Fibroblast of the aortic adventitia (primary cell): ENCODE results near the gene HMGXB3. TPM values are rescaled to one million over a fixed set of nuclear protein-coding genes. Genes with fewer than 3 reads are reported as not detected.
A peak's percentile ranks its signal among the peaks of the same experiment; 100 is the strongest.

Source experiments
- DNase-seq: peaks from one replicate; pipeline ENCODE4 v3.0.0-alpha.2; 2010; ENCODE audit warnings: low read depth
- H3K4me3 ChIP-seq: 2 replicates; pipeline ENCODE4 v1.5.1; 2011; ENCODE audit warnings: low read depth, mild to moderate bottlenecking, control low read depth, low read length, moderate library complexity
- total RNA-seq: library from RNA; depleted of rRNA; stranded (reverse); fragments of >200 nt; gene quantifications from 2 replicates; pipeline ENCODE4 v1.2.3, GENCODE V29; 2012; ENCODE audit warnings: low replicate concordance
- TF ChIP-seq, protein P1 (sequence below): IDR thresholded peaks from 2 replicates; pipeline ENCODE4 v1.5.1; 2011; ENCODE audit warnings: mild to moderate bottlenecking, low read length, control low read depth, inconsistent platforms; ENCODE audit not compliant: insufficient read depth

The HMGXB3 gene
- total RNA-seq, 1 donor: 35.4 TPM

- H3K4me3 ChIP-seq: no peak overlapping the region
- TF ChIP-seq, protein P1, sequence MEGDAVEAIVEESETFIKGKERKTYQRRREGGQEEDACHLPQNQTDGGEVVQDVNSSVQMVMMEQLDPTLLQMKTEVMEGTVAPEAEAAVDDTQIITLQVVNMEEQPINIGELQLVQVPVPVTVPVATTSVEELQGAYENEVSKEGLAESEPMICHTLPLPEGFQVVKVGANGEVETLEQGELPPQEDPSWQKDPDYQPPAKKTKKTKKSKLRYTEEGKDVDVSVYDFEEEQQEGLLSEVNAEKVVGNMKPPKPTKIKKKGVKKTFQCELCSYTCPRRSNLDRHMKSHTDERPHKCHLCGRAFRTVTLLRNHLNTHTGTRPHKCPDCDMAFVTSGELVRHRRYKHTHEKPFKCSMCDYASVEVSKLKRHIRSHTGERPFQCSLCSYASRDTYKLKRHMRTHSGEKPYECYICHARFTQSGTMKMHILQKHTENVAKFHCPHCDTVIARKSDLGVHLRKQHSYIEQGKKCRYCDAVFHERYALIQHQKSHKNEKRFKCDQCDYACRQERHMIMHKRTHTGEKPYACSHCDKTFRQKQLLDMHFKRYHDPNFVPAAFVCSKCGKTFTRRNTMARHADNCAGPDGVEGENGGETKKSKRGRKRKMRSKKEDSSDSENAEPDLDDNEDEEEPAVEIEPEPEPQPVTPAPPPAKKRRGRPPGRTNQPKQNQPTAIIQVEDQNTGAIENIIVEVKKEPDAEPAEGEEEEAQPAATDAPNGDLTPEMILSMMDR: no peak
- no peak for DNase-seq
Observed at GRCh38 chr5:150033334-150033733, 32.8 kb downstream of the HMGXB3 start.

DNA sequence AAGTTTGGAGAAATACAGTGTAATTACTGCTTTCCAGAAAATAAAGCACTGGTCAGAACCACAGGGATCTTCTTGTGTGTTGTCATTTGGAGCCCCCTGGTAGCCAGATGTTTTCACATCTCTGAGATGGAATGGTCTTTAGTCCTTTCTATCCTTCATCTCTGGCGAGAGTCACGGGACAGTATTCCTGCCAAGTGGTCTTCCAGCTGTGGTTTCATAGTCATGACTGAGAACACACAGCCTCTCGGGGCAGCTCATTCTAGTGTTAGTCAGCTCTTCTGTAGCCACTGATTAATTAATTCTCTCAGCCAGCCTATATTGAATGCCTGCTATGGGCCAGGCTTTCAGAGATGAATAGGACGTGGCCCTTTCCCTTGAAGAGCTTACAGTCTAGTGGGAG, 34.1 kb downstream of the HMGXB3 start:
- no peak overlapping the region for H3K4me3 ChIP-seq
- TF ChIP-seq, protein P1: no peak
- DNase-seq: peak; percentile 85

GRCh38 chr5:150035139-150035895, 34.8 kb downstream of the HMGXB3 start:
- DNase-seq: no peak
- TF ChIP-seq, protein P1: no peak
- H3K4me3 ChIP-seq: no peak overlapping the region

DNA sequence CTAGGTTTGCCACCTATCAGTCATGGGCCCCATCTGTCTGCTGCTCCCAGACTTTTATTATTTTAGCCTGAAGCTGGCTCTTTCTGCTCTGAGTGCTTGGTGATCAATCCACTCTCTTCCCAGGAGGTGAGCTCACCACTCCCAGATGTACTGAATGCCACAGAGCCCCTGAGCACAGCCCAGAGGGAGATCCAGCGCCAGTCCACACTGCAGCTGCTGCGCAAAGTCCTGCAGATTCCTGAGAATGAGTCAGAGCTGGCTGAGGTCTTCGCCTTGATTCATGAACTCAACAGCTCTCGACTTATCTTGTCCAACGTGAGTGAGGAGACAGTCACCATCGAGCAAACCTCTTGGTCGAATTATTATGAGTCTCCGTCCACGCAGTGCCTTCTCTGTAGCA, 36.0 kb downstream of the HMGXB3 start:
- no peak overlapping the region for H3K4me3 ChIP-seq
- TF ChIP-seq, protein P1: no peak
- peak; percentile 94 for DNase-seq

GRCh38 chr5:150038547-150038946, 38.0 kb downstream of the HMGXB3 start:
- H3K4me3 ChIP-seq: no peak overlapping the region
- TF ChIP-seq, protein P1: no peak
- DNase-seq: peak; percentile 61

GRCh38 chr5:150042459-150042858, 41.9 kb downstream of the HMGXB3 start:
- no peak overlapping the region for H3K4me3 ChIP-seq
- TF ChIP-seq, protein P1: no peak
- DNase-seq: no peak
